ENCODE measurements around the gene TNFAIP2. TPM values are rescaled to one million over a fixed set of nuclear protein-coding genes. Genes with fewer than 3 reads are reported as not detected.

Gene TNFAIP2
- total RNA-seq, 1 donor = 410 TPM

GRCh38 chr14:103090481-103091020 lies 32.7 kb upstream of the TNFAIP2 start:
- Histone ChIP-seq H3K4me1 (ENCODE audit: insufficient read depth, low read length) (peaks cover 15% of the 10 kb centered on the region), H3K9me3 (ENCODE audit: low read depth, low read length) (no peaks in the 10 kb centered on the region), H3K27me3 (ENCODE audit: insufficient read depth, low read length) (peaks cover 5% of the 10 kb centered on the region), H3K4me3 (ENCODE audit: low read length) (no peak overlapping the region)

- Histone ChIP-seq H3K27me3 (ENCODE audit: insufficient read depth, low read length) (peaks cover 5% of the 10 kb centered on the region), H3K4me3 (ENCODE audit: low read length) (peak overlapping the region; percentile 20), H3K9me3 (ENCODE audit: low read depth, low read length) (no peaks in the 10 kb centered on the region), H3K4me1 (ENCODE audit: insufficient read depth, low read length) (peaks cover 15% of the 10 kb centered on the region)
Measured at GRCh38 chr14:103091041-103091882, 32.0 kb upstream of the TNFAIP2 start.

DNA sequence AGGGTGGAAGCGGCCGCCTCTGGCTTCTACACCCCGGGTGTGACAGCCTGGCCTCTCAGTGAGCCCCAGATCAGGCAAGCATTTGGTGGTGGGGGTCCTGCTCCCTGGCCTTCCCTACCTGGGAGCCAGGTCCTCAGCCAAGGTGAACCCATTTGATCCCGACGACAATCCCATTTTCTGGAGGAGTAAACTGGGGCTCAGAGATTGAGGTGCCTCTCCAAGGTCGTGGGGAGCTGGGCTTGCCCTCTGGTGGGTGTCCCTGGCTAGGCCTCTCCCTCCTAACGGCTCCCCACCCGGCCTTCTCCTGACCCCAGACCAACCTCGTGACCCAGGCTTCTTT lies 31.4 kb upstream of the TNFAIP2 start:
- Histone ChIP-seq H3K9me3 (ENCODE audit: low read depth, low read length) (no peaks in the 10 kb centered on the region), H3K4me3 (ENCODE audit: low read length) (peak overlapping the region; percentile 20), H3K4me1 (ENCODE audit: insufficient read depth, low read length) (peaks cover 15% of the 10 kb centered on the region), H3K27me3 (ENCODE audit: insufficient read depth, low read length) (peaks cover 5% of the 10 kb centered on the region)

GRCh38 chr14:103093856-103094405 lies 29.3 kb upstream of the TNFAIP2 start:
- peaks cover 15% of the 10 kb centered on the region for H3K4me1 ChIP-seq (ENCODE audit: insufficient read depth, low read length)
- peaks cover 5% of the 10 kb centered on the region for H3K27me3 ChIP-seq (ENCODE audit: insufficient read depth, low read length)
- no peaks in the 10 kb centered on the region for H3K9me3 ChIP-seq (ENCODE audit: low read depth, low read length)
- no peak overlapping the region for H3K4me3 ChIP-seq (ENCODE audit: low read length)

GRCh38 chr14:103094406-103095209 lies 28.7 kb upstream of the TNFAIP2 start, which contains the start of gene EXOC3L4:
Gene EXOC3L4 (plus strand): TSS chr14:103094725. CDS start chr14:103100220, 5,495 bp downstream.
- Histone ChIP-seq H3K4me1 (ENCODE audit: insufficient read depth, low read length) (peaks cover 15% of the 10 kb centered on the region), H3K4me3 (ENCODE audit: low read length) (no peak within 1 kb of the TSS), H3K9me3 (ENCODE audit: low read depth, low read length) (no peaks in the 10 kb centered on the region), H3K27me3 (ENCODE audit: insufficient read depth, low read length) (peaks cover 5% of the 10 kb centered on the region)

DNA sequence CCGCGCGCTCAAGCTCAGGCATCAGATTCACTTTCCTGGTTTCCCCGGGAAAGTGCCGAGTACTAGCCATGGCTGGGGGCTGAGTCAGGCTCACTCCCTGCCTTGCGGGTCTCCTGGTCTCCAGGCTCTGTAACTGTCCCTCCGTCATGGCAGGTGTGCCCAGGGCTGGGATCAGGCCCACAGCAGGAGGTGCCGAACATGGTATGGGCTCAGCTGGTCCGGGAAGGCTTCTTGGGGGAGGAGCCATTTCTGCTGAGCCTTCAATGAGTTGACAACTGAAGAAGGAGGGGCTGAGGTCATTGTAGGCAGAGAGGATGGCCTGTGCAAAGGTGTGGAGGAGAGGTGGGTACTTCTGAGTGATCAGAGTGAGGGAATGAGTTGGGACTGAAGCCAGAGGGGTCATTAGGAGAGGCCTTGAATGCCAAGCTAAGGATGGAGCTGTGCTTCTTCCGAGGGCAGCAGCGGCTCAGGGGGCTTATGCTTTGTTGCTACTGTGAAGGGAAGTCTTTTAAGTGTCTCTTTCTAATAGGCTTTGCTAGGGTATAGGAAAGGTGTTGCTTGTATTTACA lies 28.0 kb upstream of the TNFAIP2 start:
- Histone ChIP-seq H3K9me3 (ENCODE audit: low read depth, low read length) (no peaks in the 10 kb centered on the region), H3K27me3 (ENCODE audit: insufficient read depth, low read length) (peaks cover 5% of the 10 kb centered on the region), H3K4me1 (ENCODE audit: insufficient read depth, low read length) (peaks cover 15% of the 10 kb centered on the region)

DNA sequence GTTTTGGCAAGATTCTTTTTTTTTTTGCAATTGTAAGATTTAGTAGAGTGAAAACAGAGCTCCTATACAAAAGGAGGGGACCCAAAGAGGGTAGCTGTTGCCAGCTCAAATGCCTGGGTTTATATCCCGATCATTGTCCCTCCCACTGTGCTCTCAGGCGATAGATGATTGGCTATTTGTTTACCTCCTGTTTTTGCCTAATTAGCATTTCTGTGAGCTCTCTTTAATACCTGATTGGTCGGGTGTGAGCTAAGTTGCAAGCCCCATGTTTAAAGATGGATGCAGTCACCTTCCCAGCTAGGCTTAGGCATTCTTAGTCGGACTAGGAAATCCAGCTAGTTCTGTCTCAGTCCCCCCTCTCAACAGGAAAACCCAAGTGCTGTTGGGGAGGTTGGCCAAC lies 26.9 kb upstream of the TNFAIP2 start:
- H3K9me3 ChIP-seq (ENCODE audit: low read depth, low read length) = no peaks in the 10 kb centered on the region
- peaks cover 2% of the 10 kb centered on the region for H3K27me3 ChIP-seq (ENCODE audit: insufficient read depth, low read length)
- H3K4me3 ChIP-seq (ENCODE audit: low read length) = no peak overlapping the region
- peaks cover 8% of the 10 kb centered on the region for H3K4me1 ChIP-seq (ENCODE audit: insufficient read depth, low read length)

More for the DNA sequence above, 28.0 kb upstream of the TNFAIP2 start:
- no peak overlapping the region for H3K4me3 ChIP-seq (ENCODE audit: low read length)

- Histone ChIP-seq H3K27me3 (ENCODE audit: insufficient read depth, low read length) (peaks cover 11% of the 10 kb centered on the region), H3K9me3 (ENCODE audit: low read depth, low read length) (no peaks in the 10 kb centered on the region), H3K4me1 (ENCODE audit: insufficient read depth, low read length) (peaks cover 4% of the 10 kb centered on the region), H3K4me3 (ENCODE audit: low read length) (no peak overlapping the region)
Measured at GRCh38 chr14:103097244-103097993, 25.8 kb upstream of the TNFAIP2 start.

GRCh38 chr14:103097994-103098957 lies 25.0 kb upstream of the TNFAIP2 start:
- H3K9me3 ChIP-seq (ENCODE audit: low read depth, low read length) = no peaks in the 10 kb centered on the region
- H3K27me3 ChIP-seq (ENCODE audit: insufficient read depth, low read length) = peaks cover 20% of the 10 kb centered on the region
- peaks cover 4% of the 10 kb centered on the region for H3K4me1 ChIP-seq (ENCODE audit: insufficient read depth, low read length)
- no peak overlapping the region for H3K4me3 ChIP-seq (ENCODE audit: low read length)

DNA sequence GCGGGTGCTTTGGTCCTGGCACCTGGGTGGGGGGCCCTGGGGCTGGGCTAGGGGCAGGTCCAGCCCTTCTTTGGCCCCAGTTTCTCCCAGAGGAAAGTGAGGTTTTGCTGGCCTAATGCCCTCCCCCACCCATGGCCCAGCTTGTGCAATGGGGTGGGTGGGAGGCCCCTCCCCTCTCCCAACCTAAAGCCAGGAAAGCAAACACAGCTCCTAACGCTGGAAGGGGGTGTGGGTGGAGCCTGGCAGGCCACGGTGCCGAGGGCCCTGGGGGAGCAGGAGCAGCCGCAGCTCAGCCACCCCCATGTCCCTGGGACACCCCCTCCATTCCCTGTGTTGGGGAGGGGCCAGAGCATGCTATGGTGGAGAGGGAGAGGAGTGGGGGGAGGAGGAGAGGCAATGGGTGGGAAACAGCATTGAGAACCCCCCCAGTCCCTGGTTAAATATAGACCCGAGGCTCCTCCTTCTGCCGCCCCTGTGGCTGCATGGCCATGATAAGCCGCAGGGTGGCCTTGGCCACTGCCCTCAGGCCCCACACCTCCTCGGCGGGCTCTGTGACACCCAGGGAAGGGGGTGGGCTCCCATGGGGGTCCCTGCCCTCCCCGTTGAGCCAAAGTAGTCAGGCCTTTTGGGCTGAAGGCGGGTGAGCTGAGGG lies 24.1 kb upstream of the TNFAIP2 start:
- peaks cover 27% of the 10 kb centered on the region for H3K27me3 ChIP-seq (ENCODE audit: insufficient read depth, low read length)

GRCh38 chr14:103099733-103100280 lies 23.5 kb upstream of the TNFAIP2 start:
- H3K9me3 ChIP-seq (ENCODE audit: low read depth, low read length) = no peaks in the 10 kb centered on the region
- H3K4me1 ChIP-seq (ENCODE audit: insufficient read depth, low read length) = peaks cover 13% of the 10 kb centered on the region
- H3K27me3 ChIP-seq (ENCODE audit: insufficient read depth, low read length) = peaks cover 33% of the 10 kb centered on the region
- H3K4me3 ChIP-seq (ENCODE audit: low read length) = no peak overlapping the region

More for the DNA sequence above, 24.1 kb upstream of the TNFAIP2 start:
- H3K9me3 ChIP-seq (ENCODE audit: low read depth, low read length) = no peaks in the 10 kb centered on the region
- peaks cover 10% of the 10 kb centered on the region for H3K4me1 ChIP-seq (ENCODE audit: insufficient read depth, low read length)
- H3K4me3 ChIP-seq (ENCODE audit: low read length) = no peak overlapping the region

- H3K4me3 ChIP-seq (ENCODE audit: low read length) = no peak overlapping the region
- H3K27me3 ChIP-seq (ENCODE audit: insufficient read depth, low read length) = peaks cover 34% of the 10 kb centered on the region
- H3K9me3 ChIP-seq (ENCODE audit: low read depth, low read length) = no peaks in the 10 kb centered on the region
- H3K4me1 ChIP-seq (ENCODE audit: insufficient read depth, low read length) = peaks cover 19% of the 10 kb centered on the region
Measured at GRCh38 chr14:103100281-103101121, 22.8 kb upstream of the TNFAIP2 start.

Data from mononuclear cell (primary cell).